ENCODE results near the gene CTPS2. TPM values are rescaled to one million over a fixed set of nuclear protein-coding genes. Genes with fewer than 3 reads are reported as not detected.
A peak's percentile ranks its signal among the peaks of the same experiment; 100 is the strongest.
"Not testable (repeated sequence)": the region's sequence is repeated elsewhere in the genome, so short reads cannot be mapped to it uniquely, and the experiment has no call there.

Gene CTPS2
- total RNA-seq = 10 to 100 TPM in 3 of 5 donors, 1 to 10 TPM in 2; 2.3 to 34.3 (median 12.5) TPM
- polyA plus RNA-seq = 10 to 100 TPM in 1 of 3 donors, 1 to 10 TPM in 2; 5.8 to 13.2 (median 8.1) TPM
- long read RNA-seq, donor 1, partial matches to known transcripts = 0 of 2 reads
- long read RNA-seq, donor 1, other reads (novel, unspliced or antisense) = 0 of 2 reads
- long read RNA-seq, donor 2, partial matches to known transcripts = 0 of 6 reads
- long read RNA-seq, donor 2, other reads (novel, unspliced or antisense) = 0 of 6 reads
- long read RNA-seq, donor 3, partial matches to known transcripts = 0 of 5 reads
- long read RNA-seq, donor 3, other reads (novel, unspliced or antisense) = 0 of 5 reads
- long read RNA-seq, donor 4, partial matches to known transcripts = 0 of 1 reads
- long read RNA-seq, donor 4, other reads (novel, unspliced or antisense) = 0 of 1 reads
- long read RNA-seq, donor 5, partial matches to known transcripts = 0 of 3 reads
- long read RNA-seq, donor 5, other reads (novel, unspliced or antisense) = 0 of 3 reads
- long read RNA-seq, donor 6, transcript CTPS2-201 (19 exons, 3,629 nt) = major isoform, 5 of 16 reads
- long read RNA-seq, donor 6, partial matches to known transcripts = 6 of 16 reads
- long read RNA-seq, donor 6, other reads (novel, unspliced or antisense) = 0 of 16 reads
- long read RNA-seq, donor 7 = 0 reads
- long read RNA-seq, donor 8, partial matches to known transcripts = 0 of 4 reads
- long read RNA-seq, donor 8, other reads (novel, unspliced or antisense) = 0 of 4 reads
- long read RNA-seq, donor 9, partial matches to known transcripts = 0 of 1 reads
- long read RNA-seq, donor 9, other reads (novel, unspliced or antisense) = 0 of 1 reads
- long read RNA-seq, donor 10, partial matches to known transcripts = 0 of 3 reads
- long read RNA-seq, donor 10, other reads (novel, unspliced or antisense) = 0 of 3 reads

- DNase-seq = peak; percentile 70 to 87
- H3K9me3 ChIP-seq = no peaks in the 10 kb centered on the region
- H3K27ac ChIP-seq = peak within 1 kb of the TSS; percentile 82 to 92 (median 89)
- peak within 1 kb of the TSS; percentile 68 to 83 (median 74) for H3K4me3 ChIP-seq
- TF ChIP-seq EP300 (IDR thresholded peaks at IDR 0.05) (no peak), POLR2A (IDR thresholded peaks at IDR 0.05) (peak in 1 of 4 donors; percentile 35), POLR2AphosphoS5 (IDR thresholded peaks at IDR 0.05) (peak in 2 of 3 donors; percentile 68 to 77), CTCF (IDR thresholded peaks at IDR 0.05) (peak in 1 of 7 experiments; percentile 13)
- H3K4me1 ChIP-seq = peaks cover 0 to 17% (median 3%) of the 10 kb centered on the region in 4 donors
- peaks cover 0 to 24% (median 0%) of the 10 kb centered on the region in 3 donors for H3K27me3 ChIP-seq
- WGBS, 5 donors = 4 to 16% (median 7%) methylated on average over 19 to 30 of the region's 30 CpGs
- peaks cover 0 to 3% (median under 1%) of the 10 kb centered on the region in 4 donors for H3K36me3 ChIP-seq
- intact Hi-C loops (cut with DNase I; ENCODE audit: low total_unique reads) = loop anchor here (10.0 kb wide), 1 partner anchor 72 kb away; the partner anchor contains the start of gene TXLNG
Observed at GRCh38 chrX:16712548-16713155, at the start of gene CTPS2. Gene CTPS2, minus strand, starts transcription at chrX:16712669. Its CDS starts 9,767 bp downstream, at chrX:16702902.

DNA sequence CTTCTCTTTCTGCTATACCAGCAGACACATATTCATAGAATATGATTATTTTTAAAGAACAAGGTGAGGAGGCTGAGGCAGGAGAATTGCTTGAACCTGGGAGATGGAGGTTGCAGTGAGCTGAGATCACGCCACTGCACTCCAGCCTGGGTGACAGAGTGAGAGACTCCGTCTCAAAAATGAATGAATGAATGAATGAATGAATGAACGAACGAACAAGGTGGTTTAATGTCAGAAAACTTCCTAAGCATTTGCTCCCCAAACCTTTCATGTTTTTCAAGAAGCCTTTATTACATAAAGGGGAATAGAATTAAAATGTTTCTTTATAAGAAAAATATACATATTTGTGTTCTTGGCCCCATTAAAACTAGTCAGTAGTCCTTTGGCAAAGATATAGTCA, 49.0 kb upstream of the CTPS2 start:
- H3K27ac ChIP-seq; H3K4me3 ChIP-seq; intact Hi-C loops (cut with DNase I; ENCODE audit: low total_unique reads); H3K9me3 ChIP-seq; H3K27me3 ChIP-seq; DNase-seq; H3K4me1 ChIP-seq: not testable (repeated sequence)
- WGBS, 5 donors = 86 to 100% (median 92%) methylated on average over 4 of the region's 4 CpGs
- H3K36me3 ChIP-seq = peaks cover 0 to 57% (median 48%) of the 10 kb centered on the region in 4 donors

DNA sequence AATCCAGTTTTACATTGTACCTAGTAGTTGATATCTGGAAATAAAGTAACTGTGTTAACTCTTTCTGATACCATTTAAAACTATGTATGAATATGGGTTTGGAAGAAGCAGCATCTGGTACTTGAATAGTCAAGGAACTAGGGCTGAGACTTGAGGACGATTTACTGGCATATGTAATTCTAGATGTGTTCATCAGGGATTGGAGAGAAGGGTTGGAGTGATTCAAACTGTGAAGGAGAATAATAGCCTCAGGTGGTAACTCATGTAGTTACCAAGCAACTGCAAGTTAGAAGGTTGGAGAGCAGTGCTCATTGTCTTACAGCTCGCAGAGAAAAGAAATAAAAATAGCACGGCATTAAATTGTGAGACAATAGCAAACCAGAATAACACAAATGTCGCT, 44.3 kb upstream of the CTPS2 start:
- WGBS, 5 donors = 87 to 93% (median 92%) methylated on average over 4 of the region's 4 CpGs
- TF ChIP-seq CTCF (IDR thresholded peaks at IDR 0.05) (no peak), EP300 (IDR thresholded peaks at IDR 0.05) (no peak), POLR2A (IDR thresholded peaks at IDR 0.05) (no peak), POLR2AphosphoS5 (IDR thresholded peaks at IDR 0.05) (no peak)

GRCh38 chrX:16754019-16754418, 41.5 kb upstream of the CTPS2 start:
- H3K4me3 ChIP-seq = no peak overlapping the region
- no peaks in the 10 kb centered on the region for H3K9me3 ChIP-seq
- H3K36me3 ChIP-seq = peaks cover 0 to 97% (median 81%) of the 10 kb centered on the region in 4 donors
- WGBS, 5 donors = 89 to 98% (median 96%) methylated on average over 2 of the region's 2 CpGs; no CpG with 5 or more reads in 1 of the 5 donors
- H3K27ac ChIP-seq = no peak overlapping the region
- no peak for DNase-seq
- TF ChIP-seq CTCF (IDR thresholded peaks at IDR 0.05) (no peak), POLR2A (IDR thresholded peaks at IDR 0.05) (no peak), EP300 (IDR thresholded peaks at IDR 0.05) (no peak), POLR2AphosphoS5 (IDR thresholded peaks at IDR 0.05) (no peak)
- intact Hi-C loops (cut with DNase I; ENCODE audit: low total_unique reads) = no loop called here
- no peaks in the 10 kb centered on the region for H3K4me1 ChIP-seq
- no peaks in the 10 kb centered on the region for H3K27me3 ChIP-seq

More for the DNA sequence above, 44.3 kb upstream of the CTPS2 start:
- Histone ChIP-seq H3K4me1 (no peaks in the 10 kb centered on the region), H3K27me3 (no peaks in the 10 kb centered on the region), H3K36me3 (peaks cover 0 to 96% (median 84%) of the 10 kb centered on the region in 4 donors), H3K4me3 (no peak overlapping the region), H3K27ac (no peak overlapping the region), H3K9me3 (no peaks in the 10 kb centered on the region)
- intact Hi-C loops (cut with DNase I; ENCODE audit: low total_unique reads) = no loop called here
- no peak for DNase-seq

Measured in stomach (tissue), 19 donors.